ENCODE data around the gene RNF34. TPM values are rescaled to one million over a fixed set of nuclear protein-coding genes. Genes with fewer than 3 reads are reported as not detected.

Gene RNF34
- total RNA-seq, 2 donors from 2014 or later, result 24.4 to 27.3 TPM

DNA sequence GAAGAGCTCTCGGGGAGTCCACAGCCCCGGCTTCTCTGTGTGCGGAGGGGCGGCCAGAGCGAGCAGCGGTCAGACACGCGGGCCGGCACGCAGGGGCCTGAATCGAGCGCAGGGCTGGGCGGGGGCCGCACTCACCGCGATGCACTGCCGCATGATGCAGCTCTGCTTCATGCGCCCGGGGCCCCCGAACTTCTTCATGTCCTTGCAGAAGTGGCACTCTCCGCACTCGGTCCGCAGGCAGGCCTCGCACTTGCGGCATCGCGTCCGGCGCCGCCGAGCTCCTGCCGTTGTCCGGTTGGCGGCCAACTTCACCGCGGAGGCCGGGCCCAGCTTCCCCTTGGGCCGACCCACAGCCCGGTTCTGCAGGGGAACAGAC lies 53.1 kb downstream of the RNF34 start:
- DNase-seq (ENCODE audit: low spot score), result peak; percentile 82
- intact Hi-C loops (cut with DNase I), result no loop called here

DNA sequence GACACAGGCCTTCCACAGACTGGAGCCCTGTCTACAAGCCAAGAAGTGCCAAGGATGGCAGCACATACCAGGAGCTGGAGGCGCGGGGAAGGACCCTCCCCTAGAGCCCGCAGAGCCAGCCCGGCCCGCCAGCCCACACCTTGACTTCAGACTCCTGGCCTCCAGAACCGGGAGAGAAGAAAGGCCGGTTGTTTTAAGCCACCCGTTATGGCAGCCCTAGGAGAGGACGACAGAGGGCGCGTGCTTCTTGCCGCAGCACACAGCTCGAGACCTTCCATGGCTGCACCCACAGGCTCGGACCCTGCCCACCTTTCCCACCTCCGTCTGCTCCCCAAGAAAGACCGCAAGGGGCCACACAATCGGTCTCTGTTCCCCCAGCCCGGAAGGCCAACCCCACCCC lies 53.7 kb downstream of the RNF34 start:
- DNase-seq (ENCODE audit: low spot score), result peak; percentile 53
- intact Hi-C loops (cut with DNase I), result no loop called here

DNA sequence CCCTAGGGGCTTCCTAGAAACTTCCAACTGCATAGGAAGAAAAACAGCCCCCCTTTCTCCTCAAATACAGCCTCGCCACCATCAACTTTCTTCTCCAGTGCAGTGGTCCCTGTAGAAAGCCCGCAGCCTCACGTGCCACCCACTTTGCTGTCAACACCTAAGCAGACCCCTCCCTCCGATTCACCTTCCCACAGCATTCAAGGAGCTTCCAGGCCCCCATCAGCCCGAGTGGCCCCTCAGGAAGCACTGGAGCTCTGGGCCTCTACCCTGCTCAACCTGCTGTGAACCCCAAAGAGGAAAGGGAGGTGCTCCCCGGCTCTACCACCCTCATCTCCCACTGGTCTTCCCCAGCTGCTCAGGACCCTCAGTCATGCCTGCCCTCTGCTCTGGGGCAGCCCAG lies 55.0 kb downstream of the RNF34 start:
- intact Hi-C loops (cut with DNase I), result no loop called here
- peak; percentile 67 for DNase-seq (ENCODE audit: low spot score)

DNA sequence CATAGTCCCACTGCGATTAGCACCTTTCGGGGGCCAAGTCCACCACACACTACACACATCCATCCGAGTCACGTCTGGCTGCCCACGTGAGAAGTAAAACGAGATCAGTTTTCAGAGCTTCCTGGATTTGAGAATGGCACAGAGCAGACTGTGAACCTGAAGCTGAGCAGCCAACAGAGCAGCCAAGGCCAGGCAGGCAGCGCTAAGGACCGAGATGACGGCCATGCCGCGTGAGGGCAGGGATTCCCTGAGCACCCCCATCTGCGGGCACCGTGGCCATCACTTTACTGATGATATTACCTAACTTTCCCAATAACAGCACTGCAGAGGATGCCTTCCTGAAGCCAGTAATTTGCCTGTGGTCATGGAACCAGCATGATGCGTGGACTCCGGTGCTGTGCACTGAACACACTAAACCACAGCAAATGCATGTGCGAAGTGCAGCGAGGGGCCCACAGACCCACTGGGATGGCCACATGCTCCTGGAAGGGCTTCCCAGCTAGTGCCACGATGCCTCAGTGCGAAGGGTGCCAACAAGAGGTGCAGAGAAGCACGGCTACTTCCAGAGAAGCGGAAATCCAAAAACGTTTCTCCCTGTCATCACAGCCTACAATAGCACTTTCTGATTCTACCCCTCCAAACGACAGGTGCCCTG lies 56.0 kb downstream of the RNF34 start:
- intact Hi-C loops (cut with DNase I), result no loop called here
- DNase-seq (ENCODE audit: low spot score), result peak; percentile 53

DNA sequence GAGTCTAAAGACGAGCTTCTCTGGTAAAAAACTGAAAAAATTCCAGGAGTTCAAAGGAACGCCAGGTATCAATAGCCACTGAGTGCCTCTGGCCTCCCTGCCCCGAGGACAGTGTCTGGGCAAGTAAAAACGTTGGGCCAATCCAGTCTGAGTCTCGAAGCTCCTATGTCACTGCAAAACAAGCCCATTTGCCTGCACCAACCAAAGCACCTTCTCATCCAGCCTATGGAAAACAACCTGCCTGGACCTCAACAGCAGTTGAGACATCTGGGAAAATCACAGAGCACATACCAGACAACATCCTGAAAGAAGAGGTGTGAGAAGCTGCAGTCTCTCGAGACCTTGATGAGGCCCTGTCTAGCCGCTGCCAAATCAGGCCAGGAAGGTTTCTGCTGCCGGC lies 56.6 kb downstream of the RNF34 start:
- DNase-seq (ENCODE audit: low spot score), result peak; percentile 38
- intact Hi-C loops (cut with DNase I), result no loop called here

DNA sequence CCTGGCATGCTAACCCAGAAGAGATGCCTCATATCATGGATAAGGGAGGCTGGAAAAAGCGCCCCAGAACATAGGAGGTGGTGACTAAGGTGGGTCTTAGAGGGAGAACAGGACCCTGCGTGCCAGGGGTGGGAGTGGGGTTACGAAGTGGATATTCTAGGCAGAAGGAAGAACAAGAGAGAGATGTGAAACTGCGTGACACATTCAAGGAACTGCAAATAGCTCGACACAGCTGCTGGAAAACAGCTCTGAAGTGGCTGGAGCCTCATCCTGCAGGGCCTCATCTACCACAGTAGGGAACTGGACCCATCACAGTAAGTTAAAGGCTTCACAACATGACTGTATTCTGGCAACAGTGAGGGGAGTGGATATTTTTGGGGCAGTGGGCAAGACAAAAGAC lies 61.1 kb downstream of the RNF34 start:
- intact Hi-C loops (cut with DNase I), result no loop called here
- peak; percentile 70 for DNase-seq (ENCODE audit: low spot score)

DNA sequence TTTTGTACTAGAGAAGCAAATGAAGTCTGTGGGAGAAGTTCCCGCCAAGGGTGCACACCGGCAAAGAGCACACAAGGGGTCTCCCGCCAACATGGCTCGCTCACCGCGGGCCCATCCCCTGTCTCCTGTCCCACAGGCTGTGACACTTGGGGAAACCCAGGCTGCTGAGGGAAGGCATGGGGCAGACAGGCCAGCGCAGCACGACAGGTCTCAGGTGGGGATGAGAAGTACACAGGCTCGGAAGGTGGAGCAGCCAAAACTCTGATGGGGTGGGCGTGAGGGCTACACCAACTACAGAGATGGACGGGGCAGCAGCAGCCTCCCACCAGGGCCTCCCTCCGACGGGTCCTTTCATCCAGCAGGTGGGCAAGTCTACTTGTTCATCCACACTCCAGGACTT lies 64.4 kb downstream of the RNF34 start:
- intact Hi-C loops (cut with DNase I), result no loop called here
- no peak for DNase-seq (ENCODE audit: low spot score)

DNA sequence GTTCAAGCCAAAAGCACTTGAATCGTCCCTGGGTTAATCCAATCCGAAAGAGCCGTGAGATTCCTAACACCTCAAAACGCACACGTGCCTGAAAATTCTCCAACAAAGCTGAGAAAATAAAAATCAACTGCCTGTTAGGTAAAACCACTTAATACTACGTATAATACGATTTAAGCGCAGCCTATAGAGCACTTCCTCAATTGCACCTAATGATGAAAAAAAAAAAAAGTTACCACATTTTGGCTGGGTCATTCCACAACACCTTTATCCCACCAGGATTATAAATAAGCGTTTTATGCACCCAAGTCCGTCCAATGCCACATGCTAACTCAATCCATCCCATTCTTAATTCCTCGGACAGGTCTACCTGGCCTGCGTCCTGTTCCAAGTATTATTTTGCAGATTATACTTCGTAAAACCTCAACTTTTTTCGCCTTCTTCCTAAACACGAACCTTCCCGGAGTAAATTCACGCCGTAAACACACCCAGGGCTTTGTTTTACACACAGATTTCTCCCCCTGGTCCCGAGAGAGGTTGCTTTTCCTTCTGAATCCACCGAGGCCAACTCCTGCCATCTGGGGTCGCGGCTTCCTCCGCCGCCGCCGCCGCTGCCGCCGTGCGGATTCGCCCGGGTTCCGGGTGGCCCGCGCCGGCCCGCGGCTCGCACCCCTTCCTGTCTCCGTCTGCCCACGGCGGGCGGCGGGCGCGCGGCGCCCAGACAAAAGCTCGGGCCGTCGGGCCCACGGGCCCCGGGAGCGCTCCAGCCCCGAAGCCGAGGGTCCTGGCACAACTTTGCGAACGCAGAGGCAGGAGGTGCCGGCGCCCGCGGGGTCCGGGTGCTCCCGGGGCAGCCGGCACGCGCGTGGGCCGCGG lies 66.2 kb downstream of the RNF34 start:
- intact Hi-C loops (cut with DNase I), result no loop called here
- no peak for DNase-seq (ENCODE audit: low spot score)

DNA sequence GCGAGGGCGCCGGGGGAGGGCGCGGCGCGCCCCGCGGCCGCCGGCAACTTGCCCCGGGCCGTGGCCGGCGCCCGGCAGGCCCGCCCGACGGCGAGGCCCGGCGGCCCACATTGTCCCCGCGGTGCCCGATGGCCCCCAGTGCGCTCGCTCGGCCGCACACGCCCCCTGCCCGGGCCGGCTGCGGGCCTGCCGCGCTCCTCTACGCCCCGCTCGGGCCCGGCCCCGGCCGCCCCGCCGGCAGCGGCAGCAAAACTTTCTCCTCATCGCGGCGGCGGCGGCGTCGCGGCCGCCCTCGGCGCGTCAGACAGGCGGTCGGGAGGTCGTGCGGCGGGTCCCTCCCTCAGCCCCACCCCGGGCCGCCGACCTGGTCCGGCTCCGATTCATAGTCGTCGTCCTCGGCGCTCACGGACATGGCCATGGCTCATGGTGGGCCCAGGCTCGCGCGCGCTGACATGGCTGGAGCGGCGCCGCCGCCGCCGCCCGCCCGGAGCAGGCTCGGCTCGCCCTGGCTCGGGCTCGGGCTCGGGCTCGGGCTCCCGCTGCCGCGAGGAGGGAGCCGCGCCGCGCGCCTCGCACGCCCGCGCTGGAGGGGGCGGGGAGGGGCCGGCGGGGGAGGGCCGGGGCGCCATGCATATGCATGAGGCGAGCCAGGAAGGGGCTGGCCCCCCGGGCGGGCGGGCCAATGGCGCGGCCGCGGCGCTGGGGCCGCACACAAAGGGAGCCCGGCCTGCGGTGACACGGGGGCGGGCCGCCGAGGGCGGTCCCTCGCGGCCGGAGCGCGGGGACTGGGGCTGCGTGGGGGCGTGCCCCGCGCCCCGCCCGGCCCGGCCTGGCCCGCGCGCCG lies 67.1 kb downstream of the RNF34 start:
- intact Hi-C loops (cut with DNase I), result no loop called here
- peak; percentile 95 for DNase-seq (ENCODE audit: low spot score)

DNA sequence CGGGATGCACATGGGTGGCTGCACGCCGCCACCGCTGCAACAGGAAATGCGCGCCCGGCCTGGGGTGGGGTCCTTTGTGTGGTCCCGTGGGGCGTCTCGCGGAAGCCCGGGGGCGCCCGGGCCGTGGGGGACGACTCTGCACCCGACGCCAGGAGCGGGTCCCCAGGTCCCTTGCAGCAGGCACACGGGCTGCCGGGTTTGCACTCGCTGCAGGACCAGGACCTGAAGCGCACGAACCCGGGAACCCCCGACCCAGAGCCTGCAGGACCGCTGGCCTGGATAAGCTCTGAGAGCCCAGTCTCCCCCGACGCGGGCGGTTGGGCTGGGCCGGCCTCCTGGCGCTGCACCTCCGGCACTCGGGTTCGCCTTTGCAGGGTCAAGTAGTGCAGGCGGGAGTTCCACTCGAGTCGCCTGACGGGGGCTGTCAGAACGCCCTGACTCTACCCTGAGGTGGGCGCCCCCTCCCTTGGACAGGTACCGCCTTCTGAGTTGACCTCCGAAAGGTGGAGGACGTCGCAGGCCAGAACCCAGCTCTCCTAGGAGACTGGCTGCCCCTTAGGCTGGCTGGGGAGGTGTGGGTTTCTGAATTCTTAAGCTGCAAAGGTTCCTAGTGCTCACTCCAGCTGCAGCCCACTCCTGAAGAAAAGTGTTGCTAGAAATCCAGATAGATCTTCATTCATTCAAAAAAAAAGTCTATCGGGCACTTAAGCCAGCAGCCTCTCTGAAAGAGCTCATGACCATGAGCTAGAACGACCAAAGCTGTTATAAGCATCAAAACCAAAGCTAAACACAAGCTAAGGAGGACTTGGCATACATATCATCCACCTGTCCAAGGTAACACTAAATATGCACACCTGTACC lies 68.0 kb downstream of the RNF34 start:
- intact Hi-C loops (cut with DNase I), result no loop called here
- DNase-seq (ENCODE audit: low spot score), result peak; percentile 87

DNA sequence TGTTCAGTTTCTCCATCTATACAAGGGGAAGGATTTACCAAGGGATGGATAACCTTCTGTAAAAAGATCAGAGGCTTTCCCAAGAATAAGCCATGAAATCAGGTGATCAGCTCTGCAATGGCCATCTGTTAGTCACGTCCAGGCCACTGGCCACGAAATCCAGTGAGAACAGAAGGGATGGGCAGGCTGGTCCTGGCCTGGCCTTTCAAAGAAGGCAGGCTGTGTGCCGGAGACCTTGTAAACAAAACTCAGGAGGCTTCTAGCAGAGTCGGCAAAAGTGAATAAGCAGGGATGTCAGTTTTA lies 68.5 kb downstream of the RNF34 start:
- no peak for DNase-seq (ENCODE audit: low spot score)
- intact Hi-C loops (cut with DNase I), result no loop called here

DNA sequence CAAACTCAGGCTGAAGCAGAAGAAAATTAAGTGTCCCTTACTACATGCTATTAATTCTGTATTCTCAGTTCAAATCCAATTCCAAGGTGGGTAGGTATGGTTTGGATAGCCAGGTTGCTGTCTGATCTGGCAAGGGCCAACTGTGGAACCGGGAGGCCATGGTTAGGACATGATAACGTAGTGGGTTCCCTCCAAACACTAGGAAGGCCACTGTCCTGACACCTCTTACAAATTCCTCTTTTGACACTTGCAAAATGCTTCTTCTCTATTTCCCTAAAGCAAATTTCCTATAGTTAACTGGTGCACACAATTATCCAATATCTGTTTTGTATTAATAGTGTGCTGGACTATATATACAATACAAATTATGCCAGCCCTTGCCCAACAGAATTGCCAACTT lies 70.8 kb downstream of the RNF34 start:
- intact Hi-C loops (cut with DNase I), result no loop called here
- no peak for DNase-seq (ENCODE audit: low spot score)

DNA sequence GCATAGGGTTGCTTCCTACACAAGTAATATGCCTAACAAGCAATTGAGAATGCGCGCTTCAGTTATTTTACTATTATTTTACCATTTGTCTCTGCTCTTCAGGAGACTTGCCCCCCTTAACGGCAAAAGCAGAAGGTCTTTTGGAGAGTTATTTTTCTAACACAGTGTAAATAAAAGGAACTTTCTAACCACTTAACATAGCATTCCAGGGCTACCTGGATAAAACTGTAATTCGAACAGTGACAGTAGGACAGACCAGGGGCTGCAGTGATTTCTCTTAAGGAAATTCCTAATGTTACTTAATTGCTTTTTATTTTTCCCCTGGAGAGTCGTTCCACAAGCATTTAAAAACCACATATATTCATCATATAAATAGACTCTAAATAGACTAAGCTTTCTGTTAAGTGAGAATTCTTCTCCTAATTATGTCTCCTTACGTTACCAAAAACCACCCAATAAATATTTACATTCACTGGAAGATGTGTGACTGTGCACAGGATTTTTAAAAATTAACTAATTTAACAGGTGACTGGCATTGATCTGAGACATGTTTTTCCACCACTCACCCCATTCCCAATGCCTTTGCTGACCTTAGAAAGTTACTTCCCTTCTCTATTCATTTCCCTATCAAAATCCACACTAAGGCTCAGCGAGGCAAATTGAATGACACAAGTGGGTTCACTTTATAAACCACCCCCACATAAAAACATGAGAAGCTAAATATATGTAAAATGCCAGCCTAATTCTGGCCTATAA lies 72.4 kb downstream of the RNF34 start:
- no peak for DNase-seq (ENCODE audit: low spot score)
- intact Hi-C loops (cut with DNase I), result no loop called here

Small RNAs within 50 kb of the gene (microRNA-seq; reads per million reads assigned to microRNA genes)
- gene MIR7107 (ENCODE audit: borderline microRNAs expressed in 2 of 2), result 0 reads per million in 2 donors

Other genes starting within 250 kb of the RNF34 start
- gene P2RX4, start 190.0 kb upstream of the RNF34 start, total RNA-seq, result 10 to 100 TPM; 18.3 to 20.3 TPM
- 10 to 100 TPM; 39.2 to 39.7 TPM for gene CAMKK2, start 103.4 kb upstream of the RNF34 start, total RNA-seq
- 10 to 100 TPM; 80.6 to 83.9 TPM for gene ANAPC5, start 47.7 kb upstream of the RNF34 start, total RNA-seq
- gene KDM2B, start 180.9 kb downstream of the RNF34 start, total RNA-seq, result 10 to 100 TPM; 14.6 to 15.6 TPM
- gene ORAI1, start 226.4 kb downstream of the RNF34 start, total RNA-seq, result 10 to 100 TPM; 10.5 to 13.1 TPM

Data from posterior vena cava (tissue), 2 donors.